HCT116 (cell line): ENCODE data around the gene PCDHGA1.

Experiments used
- CBX3 ChIP-seq: IDR thresholded peaks from 2 replicates; pipeline ENCODE4 v1.6.1; 2012; ENCODE audit warnings: low read depth
- CEBPB ChIP-seq: IDR thresholded peaks from 2 replicates; pipeline ENCODE4 v1.6.1; 2012; ENCODE audit warnings: low read depth
- CTCF ChIP-seq, 3 experiments: fragments of 200-600 bp in 1 of 3; sonication (generic) in 1 of 3; IDR thresholded peaks in 2 of 3; conservative IDR thresholded peaks in 1 of 3; 2 replicates each; pipeline ENCODE4 v1.5.1; 2012 to 2017; ENCODE audit warnings: low read depth in 2 of 3, low read length in 2 of 3, antibody characterized with exemption in 1 of 3, borderline replicate concordance in 1 of 3, control low read depth in 1 of 3, mild to moderate bottlenecking in 1 of 3, mixed read lengths in 1 of 3, mixed run types in 1 of 3, moderate library complexity in 1 of 3; ENCODE audit not compliant: insufficient read depth in 1 of 3
- EZH2 ChIP-seq: fragments of 200-600 bp; sonication (generic); IDR thresholded peaks from 2 replicates; pipeline ENCODE4 v1.6.1; 2017; ENCODE audit warnings: antibody characterized with exemption, mixed run types
- EZH2phosphoT487 ChIP-seq: fragments of 200-600 bp; IDR thresholded peaks from 2 replicates; pipeline ENCODE4 v1.6.1; 2018; ENCODE audit warnings: antibody characterized with exemption, borderline replicate concordance
- FOSL1 ChIP-seq: IDR thresholded peaks from 2 replicates; pipeline ENCODE4 v1.6.1; 2012; ENCODE audit warnings: low read depth
- JUND ChIP-seq: IDR thresholded peaks from 2 replicates; pipeline ENCODE4 v1.6.1; 2012
- MAX ChIP-seq: IDR thresholded peaks from 2 replicates; pipeline ENCODE4 v1.6.1; 2012
- POLR2A ChIP-seq: IDR thresholded peaks from 2 replicates; pipeline ENCODE4 v1.7.0; 2011; ENCODE audit warnings: borderline replicate concordance; ENCODE audit not compliant: insufficient read depth, insufficient read length; ENCODE audit errors: extremely low read depth
- RAD21 ChIP-seq: IDR thresholded peaks from 2 replicates; pipeline ENCODE4 v1.6.1; 2012; ENCODE audit warnings: low read depth, mild to moderate bottlenecking
- TCF7L2 ChIP-seq: IDR thresholded peaks from 2 replicates; pipeline ENCODE4 v1.7.0; 2011; ENCODE audit warnings: borderline replicate concordance, inconsistent platforms; ENCODE audit not compliant: insufficient read depth, insufficient read length; ENCODE audit errors: extremely low read depth
- ZFX ChIP-seq: fragments of 450-650 bp; IDR thresholded peaks from 2 replicates; pipeline ENCODE4 v1.6.1; 2017
- TF ChIP-seq, protein P1 (sequence below): IDR thresholded peaks from 2 replicates; pipeline ENCODE4 v1.6.1; 2012
- TF ChIP-seq, protein P2 (sequence below): IDR thresholded peaks from 2 replicates; pipeline ENCODE4 v1.6.1; 2011; ENCODE audit warnings: mild to moderate bottlenecking, low read length, moderate library complexity; ENCODE audit not compliant: insufficient replicate concordance; ENCODE audit errors: extremely low read depth

GRCh38 chr5:141517880-141518617 lies 187.7 kb downstream of the PCDHGA1 start:
- no peak for TF ChIP-seq RAD21
- TF ChIP-seq CTCF (IDR thresholded peaks at IDR 0.05 in 2 of 3, conservative IDR thresholded peaks at IDR 0.05 in 1 of 3; ENCODE audit: borderline replicate concordance in 1 of 3, insufficient read depth in 1 of 3, low read depth in 2 of 3, low read length in 2 of 3): no peak
- no peak for TF ChIP-seq TCF7L2
- no peak for TF ChIP-seq JUND
- no peak for TF ChIP-seq MAX
- no peak for TF ChIP-seq POLR2A
- no peak for TF ChIP-seq EZH2phosphoT487
- no peak for TF ChIP-seq ZFX
- TF ChIP-seq CBX3: no peak
- no peak for TF ChIP-seq EZH2
- TF ChIP-seq FOSL1: no peak
- TF ChIP-seq CEBPB: no peak
- TF ChIP-seq, protein P1, sequence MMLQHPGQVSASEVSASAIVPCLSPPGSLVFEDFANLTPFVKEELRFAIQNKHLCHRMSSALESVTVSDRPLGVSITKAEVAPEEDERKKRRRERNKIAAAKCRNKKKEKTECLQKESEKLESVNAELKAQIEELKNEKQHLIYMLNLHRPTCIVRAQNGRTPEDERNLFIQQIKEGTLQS: no peak
- TF ChIP-seq, protein P2, sequence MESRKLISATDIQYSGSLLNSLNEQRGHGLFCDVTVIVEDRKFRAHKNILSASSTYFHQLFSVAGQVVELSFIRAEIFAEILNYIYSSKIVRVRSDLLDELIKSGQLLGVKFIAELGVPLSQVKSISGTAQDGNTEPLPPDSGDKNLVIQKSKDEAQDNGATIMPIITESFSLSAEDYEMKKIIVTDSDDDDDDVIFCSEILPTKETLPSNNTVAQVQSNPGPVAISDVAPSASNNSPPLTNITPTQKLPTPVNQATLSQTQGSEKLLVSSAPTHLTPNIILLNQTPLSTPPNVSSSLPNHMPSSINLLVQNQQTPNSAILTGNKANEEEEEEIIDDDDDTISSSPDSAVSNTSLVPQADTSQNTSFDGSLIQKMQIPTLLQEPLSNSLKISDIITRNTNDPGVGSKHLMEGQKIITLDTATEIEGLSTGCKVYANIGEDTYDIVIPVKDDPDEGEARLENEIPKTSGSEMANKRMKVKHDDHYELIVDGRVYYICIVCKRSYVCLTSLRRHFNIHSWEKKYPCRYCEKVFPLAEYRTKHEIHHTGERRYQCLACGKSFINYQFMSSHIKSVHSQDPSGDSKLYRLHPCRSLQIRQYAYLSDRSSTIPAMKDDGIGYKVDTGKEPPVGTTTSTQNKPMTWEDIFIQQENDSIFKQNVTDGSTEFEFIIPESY: no peak
